ENCODE measurements around the gene TMEM108. TPM values are rescaled to one million over a fixed set of nuclear protein-coding genes. Genes with fewer than 3 reads are reported as not detected.

Gene TMEM108
- polyA plus RNA-seq, 3 donors = not detected

- Mint-ChIP-seq H3K4me1 (no peaks in the 10 kb centered on the region), H3K27me3 (ENCODE audit: low read depth in 3 of 3) (peaks cover 0 to 2% (median 0%) of the 10 kb centered on the region in 3 donors), H3K9me3 (peaks cover 0 to 2% (median 0%) of the 10 kb centered on the region in 7 donors), H3K36me3 (no peaks in the 10 kb centered on the region), H3K4me3 (no peak overlapping the region), H3K27ac (no peak overlapping the region)
- no peak overlapping the region for H3K4me3 ChIP-seq (replicated peaks in 1 of 3; ENCODE audit: low read depth in 2 of 3, low read length in 3 of 3)
- no peaks in the 10 kb centered on the region for H3K9me3 ChIP-seq (replicated peaks in 1 of 2; ENCODE audit: control insufficient read depth in 1 of 2, insufficient read depth in 1 of 2, low read length in 2 of 2)
- TF ChIP-seq, protein P1, sequence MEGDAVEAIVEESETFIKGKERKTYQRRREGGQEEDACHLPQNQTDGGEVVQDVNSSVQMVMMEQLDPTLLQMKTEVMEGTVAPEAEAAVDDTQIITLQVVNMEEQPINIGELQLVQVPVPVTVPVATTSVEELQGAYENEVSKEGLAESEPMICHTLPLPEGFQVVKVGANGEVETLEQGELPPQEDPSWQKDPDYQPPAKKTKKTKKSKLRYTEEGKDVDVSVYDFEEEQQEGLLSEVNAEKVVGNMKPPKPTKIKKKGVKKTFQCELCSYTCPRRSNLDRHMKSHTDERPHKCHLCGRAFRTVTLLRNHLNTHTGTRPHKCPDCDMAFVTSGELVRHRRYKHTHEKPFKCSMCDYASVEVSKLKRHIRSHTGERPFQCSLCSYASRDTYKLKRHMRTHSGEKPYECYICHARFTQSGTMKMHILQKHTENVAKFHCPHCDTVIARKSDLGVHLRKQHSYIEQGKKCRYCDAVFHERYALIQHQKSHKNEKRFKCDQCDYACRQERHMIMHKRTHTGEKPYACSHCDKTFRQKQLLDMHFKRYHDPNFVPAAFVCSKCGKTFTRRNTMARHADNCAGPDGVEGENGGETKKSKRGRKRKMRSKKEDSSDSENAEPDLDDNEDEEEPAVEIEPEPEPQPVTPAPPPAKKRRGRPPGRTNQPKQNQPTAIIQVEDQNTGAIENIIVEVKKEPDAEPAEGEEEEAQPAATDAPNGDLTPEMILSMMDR (IDR thresholded peaks at IDR 0.05) = no peak
- no peaks in the 10 kb centered on the region for H3K36me3 ChIP-seq (replicated peaks in 1 of 2; ENCODE audit: control insufficient read depth in 1 of 2, insufficient read depth in 2 of 2, low read length in 2 of 2)
- no peaks in the 10 kb centered on the region for H3K27me3 ChIP-seq (ENCODE audit: control insufficient read depth in 2 of 2, insufficient read depth in 2 of 2, low read length in 2 of 2)
- DNase-seq = no peak
- no peak overlapping the region for H3K27ac ChIP-seq (ENCODE audit: low read depth in 1 of 2, low read length in 2 of 2)
- H4K20me1 ChIP-seq (ENCODE audit: insufficient read depth, low read length) = no peaks in the 10 kb centered on the region
- H3K9ac ChIP-seq (ENCODE audit: insufficient read depth, low read length, poor library complexity, severe bottlenecking) = no peak overlapping the region
- intact Hi-C loops (cut with micrococcal nuclease) = no loop called here
- WGBS (ENCODE audit: insufficient coverage) = 88% methylated on average over 2 of the region's 4 CpGs
- H2AFZ ChIP-seq (ENCODE audit: insufficient read depth, low read depth, low read length, poor library complexity, severe bottlenecking) = no peak overlapping the region
- no peaks in the 10 kb centered on the region for H3K4me1 ChIP-seq (ENCODE audit: control insufficient read depth in 1 of 2, insufficient read depth in 2 of 2, low read length in 2 of 2)
- H3K4me2 ChIP-seq (replicated peaks; ENCODE audit: extremely low read depth, low read length, poor library complexity, severe bottlenecking) = no peak overlapping the region
- no peaks in the 10 kb centered on the region for H3K79me2 ChIP-seq (ENCODE audit: insufficient read depth, low read length)
Observed at GRCh38 chr3:133362539-133362938, 324.3 kb downstream of the TMEM108 start.

- H3K9me3 Mint-ChIP-seq = no peaks in the 10 kb centered on the region
- TF ChIP-seq, protein P1 (IDR thresholded peaks at IDR 0.05) = no peak
- Histone ChIP-seq H3K79me2 (ENCODE audit: insufficient read depth, low read length) (no peaks in the 10 kb centered on the region), H3K4me3 (replicated peaks in 1 of 3; ENCODE audit: low read depth in 2 of 3, low read length in 3 of 3) (no peak overlapping the region), H3K4me2 (replicated peaks; ENCODE audit: extremely low read depth, low read length, poor library complexity, severe bottlenecking) (no peak overlapping the region), H3K9ac (ENCODE audit: insufficient read depth, low read length, poor library complexity, severe bottlenecking) (no peak overlapping the region), H3K27ac (ENCODE audit: low read depth in 1 of 2, low read length in 2 of 2) (no peak overlapping the region), H3K9me3 (replicated peaks in 1 of 2; ENCODE audit: control insufficient read depth in 1 of 2, insufficient read depth in 1 of 2, low read length in 2 of 2) (no peaks in the 10 kb centered on the region), H2AFZ (ENCODE audit: insufficient read depth, low read depth, low read length, poor library complexity, severe bottlenecking) (no peak overlapping the region), H4K20me1 (ENCODE audit: insufficient read depth, low read length) (no peaks in the 10 kb centered on the region), H3K36me3 (replicated peaks in 1 of 2; ENCODE audit: control insufficient read depth in 1 of 2, insufficient read depth in 2 of 2, low read length in 2 of 2) (no peaks in the 10 kb centered on the region), H3K4me1 (ENCODE audit: control insufficient read depth in 1 of 2, insufficient read depth in 2 of 2, low read length in 2 of 2) (no peaks in the 10 kb centered on the region), H3K27me3 (ENCODE audit: control insufficient read depth in 2 of 2, insufficient read depth in 2 of 2, low read length in 2 of 2) (no peaks in the 10 kb centered on the region)
- intact Hi-C loops (cut with micrococcal nuclease) = no loop called here
- 96% methylated on average over 4 of the region's 4 CpGs for WGBS (ENCODE audit: insufficient coverage)
- no peak for DNase-seq
- H3K4me1 Mint-ChIP-seq = no peaks in the 10 kb centered on the region
- no peaks in the 10 kb centered on the region for H3K36me3 Mint-ChIP-seq
- H3K27ac Mint-ChIP-seq = no peak overlapping the region
- H3K4me3 Mint-ChIP-seq = no peak overlapping the region
- H3K27me3 Mint-ChIP-seq (ENCODE audit: low read depth in 3 of 3) = peaks cover 0 to 2% (median 1%) of the 10 kb centered on the region in 3 donors
Observed at GRCh38 chr3:133364704-133365103, 326.5 kb downstream of the TMEM108 start.

Measured in CD14-positive monocyte (primary cell).